T-helper 1 cell treated with Interleukin-12 subunit alpha and Interleukin-12 subunit beta and Interleukin-4 antibody, amounts not matched to agents 30 ng/mL and 1 ng/mL, for 36 hours (primary cell): Measurements from ENCODE around the gene MDFI. TPM values are rescaled to one million over a fixed set of nuclear protein-coding genes. Genes with fewer than 3 reads are reported as not detected.
"Not testable (repeated sequence)": the region's sequence is repeated elsewhere in the genome, so short reads cannot be mapped to it uniquely, and the experiment has no call there.

Source experiments
- intact Hi-C: fragments of 100-400 bp; cut with micrococcal nuclease; formaldehyde crosslinking; loops from one replicate; pipeline ENCODE4 v1.15.1; 2024
- total RNA-seq: library from RNA; stranded (reverse); gene quantifications from 2 replicates; pipeline ENCODE4 v1.2.3, GENCODE V29; 2022

Gene MDFI
- total RNA-seq, 1 donor from 2014 or later, result not detected

- intact Hi-C loops, result no loop called here
These were observed 35.9 kb upstream of the MDFI start for GRCh38 chr6:41602422-41602743.

- intact Hi-C loops, result loop anchor here (1.0 kb wide), 6 partner anchors 80 to 563 kb away; partner anchors contain the start of genes TFEB and TOMM6
These were observed 35.2 kb upstream of the MDFI start for GRCh38 chr6:41602864-41603608.

GRCh38 chr6:41604006-41604405 is 34.3 kb upstream of the MDFI start:
- intact Hi-C loops, result no loop called here

GRCh38 chr6:41605649-41606048 is 32.6 kb upstream of the MDFI start:
- intact Hi-C loops, result no loop called here

GRCh38 chr6:41607036-41607435 is 31.2 kb upstream of the MDFI start:
- intact Hi-C loops, result no loop called here

- intact Hi-C loops, result no loop called here
These were observed 30.5 kb upstream of the MDFI start for GRCh38 chr6:41607736-41608135.

GRCh38 chr6:41608443-41609151 is 29.7 kb upstream of the MDFI start:
- intact Hi-C loops, result no loop called here

GRCh38 chr6:41614715-41615114 is 23.6 kb upstream of the MDFI start:
- intact Hi-C loops, result no loop called here

- intact Hi-C loops, result no loop called here
These were observed 23.0 kb upstream of the MDFI start for GRCh38 chr6:41615311-41615710.

- intact Hi-C loops, result no loop called here
These were observed 19.7 kb upstream of the MDFI start for GRCh38 chr6:41618598-41618997.

GRCh38 chr6:41619193-41619592 is 19.1 kb upstream of the MDFI start:
- intact Hi-C loops, result not testable (repeated sequence)

GRCh38 chr6:41621367-41621766 is 16.9 kb upstream of the MDFI start:
- intact Hi-C loops, result no loop called here

GRCh38 chr6:41621802-41622201 is 16.5 kb upstream of the MDFI start:
- intact Hi-C loops, result no loop called here

GRCh38 chr6:41622206-41622988 is 15.9 kb upstream of the MDFI start:
- intact Hi-C loops, result no loop called here

GRCh38 chr6:41623330-41623729 is 14.9 kb upstream of the MDFI start:
- intact Hi-C loops, result no loop called here

GRCh38 chr6:41624621-41625380 is 13.5 kb upstream of the MDFI start:
- intact Hi-C loops, result no loop called here

- intact Hi-C loops, result no loop called here
These were observed 12.8 kb upstream of the MDFI start for GRCh38 chr6:41625442-41625841.

- intact Hi-C loops, result no loop called here
These were observed 12.2 kb upstream of the MDFI start for GRCh38 chr6:41626022-41626421.

- intact Hi-C loops, result no loop called here
These were observed 11.4 kb upstream of the MDFI start for GRCh38 chr6:41626917-41627316.

GRCh38 chr6:41629128-41629527 is 9.1 kb upstream of the MDFI start:
- intact Hi-C loops, result no loop called here

- intact Hi-C loops, result no loop called here
These were observed 8.2 kb upstream of the MDFI start for GRCh38 chr6:41630069-41630468.
